Medulla oblongata (tissue), 1 donor: ENCODE data around the gene SARS1.
A peak's percentile ranks its signal among the peaks of the same experiment; 100 is the strongest.
"Not testable (repeated sequence)": the region's sequence is repeated elsewhere in the genome, so short reads cannot be mapped to it uniquely, and the experiment has no call there.

Experiments
- DNase-seq: peaks from one replicate; pipeline ENCODE4 v3.0.0-alpha.2; 2015; ENCODE audit errors: extremely low spot score

The SARS1 gene

GRCh38 chr1:109192433-109192832, 21.3 kb upstream of the SARS1 start:
- DNase-seq = no peak

GRCh38 chr1:109193653-109194590, 19.8 kb upstream of the SARS1 start:
- DNase-seq = peak; percentile 35

GRCh38 chr1:109197158-109198042, 16.3 kb upstream of the SARS1 start:
- DNase-seq = no peak

- no peak for DNase-seq
Measured at GRCh38 chr1:109198043-109198695, 15.5 kb upstream of the SARS1 start.

- DNase-seq = no peak
Measured at GRCh38 chr1:109198745-109199144, 15.0 kb upstream of the SARS1 start.

- no peak for DNase-seq
Measured at GRCh38 chr1:109199710-109200109, 14.0 kb upstream of the SARS1 start.

- DNase-seq = peak; percentile 83
Measured at GRCh38 chr1:109201123-109201703, 12.5 kb upstream of the SARS1 start.

- DNase-seq = peak; percentile 22
Measured at GRCh38 chr1:109204484-109204883, 9.2 kb upstream of the SARS1 start.

- no peak for DNase-seq
Measured at GRCh38 chr1:109206339-109206738, 7.4 kb upstream of the SARS1 start.

- DNase-seq = no peak
Measured at GRCh38 chr1:109207467-109208103, 6.1 kb upstream of the SARS1 start.

GRCh38 chr1:109208394-109208793, 5.3 kb upstream of the SARS1 start:
- DNase-seq = no peak

- no peak for DNase-seq
Measured at GRCh38 chr1:109208836-109209463, 4.8 kb upstream of the SARS1 start.

- DNase-seq = no peak
Measured at GRCh38 chr1:109210058-109210457, 3.7 kb upstream of the SARS1 start.

- no peak for DNase-seq
Measured at GRCh38 chr1:109213345-109213823, 334 bp upstream of the SARS1 start.

- peak; percentile 51 for DNase-seq
Measured at GRCh38 chr1:109214695-109215623, 1.2 kb downstream of the SARS1 start.

- DNase-seq = no peak
Measured at GRCh38 chr1:109216662-109217061, 2.9 kb downstream of the SARS1 start.

GRCh38 chr1:109218516-109218915, 4.8 kb downstream of the SARS1 start:
- DNase-seq = no peak

- not testable (repeated sequence) for DNase-seq
Measured at GRCh38 chr1:109221201-109221600, 7.5 kb downstream of the SARS1 start.

- DNase-seq = no peak
Measured at GRCh38 chr1:109225308-109225707, 11.6 kb downstream of the SARS1 start.
